ENCODE measurements around the gene FCER1G.

FCER1G gene

GRCh38 chr1:161267321-161267720, 52.2 kb downstream of the FCER1G start:
- no peak for DNase-seq (ENCODE audit: low read depth)

All from fibroblast of gingiva (primary cell).